ENCODE data around the gene EFR3B. TPM values are rescaled to one million over a fixed set of nuclear protein-coding genes. Genes with fewer than 3 reads are reported as not detected.
"Not testable (repeated sequence)": the region's sequence is repeated elsewhere in the genome, so short reads cannot be mapped to it uniquely, and the experiment has no call there.

The EFR3B gene
- total RNA-seq, 4 donors from 2014 or later = 0.40 to 1.2 (median 0.65) TPM

GRCh38 chr2:25132299-25132635 lies 90.4 kb downstream of the EFR3B start:
- peak in 1 of 3 donors; percentile 34 for DNase-seq
- H3K4me1 ChIP-seq = peaks cover 0 to 9% (median 3%) of the 10 kb centered on the region in 4 donors
- no peaks in the 10 kb centered on the region for H3K27me3 ChIP-seq
- no peaks in the 10 kb centered on the region for H3K36me3 ChIP-seq
- no peak overlapping the region for H3K27ac ChIP-seq
- peak overlapping the region in 2 of 4 donors; percentile 27 to 36 for H3K4me3 ChIP-seq
- TF ChIP-seq POLR2A (IDR thresholded peaks at IDR 0.05) = no peak
- no peak for TF ChIP-seq CTCF (IDR thresholded peaks at IDR 0.05)
- H3K9me3 ChIP-seq = no peaks in the 10 kb centered on the region

- TF ChIP-seq POLR2A (IDR thresholded peaks at IDR 0.05) = no peak
- H3K27ac ChIP-seq = no peak overlapping the region
- H3K4me3 ChIP-seq = no peak overlapping the region
- no peak for DNase-seq
- H3K36me3 ChIP-seq = no peaks in the 10 kb centered on the region
- no peaks in the 10 kb centered on the region for H3K9me3 ChIP-seq
- H3K27me3 ChIP-seq = no peaks in the 10 kb centered on the region
- H3K4me1 ChIP-seq = peaks cover 0 to 9% (median 3%) of the 10 kb centered on the region in 4 donors
Measured at GRCh38 chr2:25132693-25133092, 90.8 kb downstream of the EFR3B start.

GRCh38 chr2:25140535-25140934 lies 98.7 kb downstream of the EFR3B start:
- H3K27me3 ChIP-seq, H3K36me3 ChIP-seq, H3K4me3 ChIP-seq, H3K4me1 ChIP-seq, H3K9me3 ChIP-seq, H3K27ac ChIP-seq, DNase-seq: not testable (repeated sequence)

GRCh38 chr2:25141120-25141519 lies 99.2 kb downstream of the EFR3B start:
- Histone ChIP-seq H3K9me3 (no peaks in the 10 kb centered on the region), H3K36me3 (no peaks in the 10 kb centered on the region), H3K27me3 (no peaks in the 10 kb centered on the region), H3K27ac (no peak overlapping the region), H3K4me3 (no peak overlapping the region), H3K4me1 (no peaks in the 10 kb centered on the region)
- TF ChIP-seq POLR2A (IDR thresholded peaks at IDR 0.05) (no peak), CTCF (IDR thresholded peaks at IDR 0.05) (no peak)
- no peak for DNase-seq

GRCh38 chr2:25145803-25146202 lies 103.9 kb downstream of the EFR3B start:
- Histone ChIP-seq H3K27me3 (no peaks in the 10 kb centered on the region), H3K9me3 (no peaks in the 10 kb centered on the region), H3K4me3 (no peak overlapping the region), H3K36me3 (no peaks in the 10 kb centered on the region), H3K4me1 (no peaks in the 10 kb centered on the region), H3K27ac (no peak overlapping the region)
- DNase-seq = no peak
- TF ChIP-seq CTCF (IDR thresholded peaks at IDR 0.05) (no peak), POLR2A (IDR thresholded peaks at IDR 0.05) (no peak)

GRCh38 chr2:25146896-25147295 lies 105.0 kb downstream of the EFR3B start:
- TF ChIP-seq CTCF (IDR thresholded peaks at IDR 0.05) (no peak), POLR2A (IDR thresholded peaks at IDR 0.05) (no peak)
- Histone ChIP-seq H3K36me3 (no peaks in the 10 kb centered on the region), H3K4me3 (no peak overlapping the region), H3K9me3 (no peaks in the 10 kb centered on the region), H3K4me1 (no peaks in the 10 kb centered on the region), H3K27me3 (no peaks in the 10 kb centered on the region), H3K27ac (no peak overlapping the region)
- no peak for DNase-seq

GRCh38 chr2:25149646-25150045 lies 107.8 kb downstream of the EFR3B start:
- Histone ChIP-seq H3K27ac (no peak overlapping the region), H3K27me3 (no peaks in the 10 kb centered on the region), H3K9me3 (no peaks in the 10 kb centered on the region), H3K36me3 (no peaks in the 10 kb centered on the region), H3K4me1 (no peaks in the 10 kb centered on the region), H3K4me3 (no peak overlapping the region)
- DNase-seq = peak in 1 of 3 donors; percentile 21
- no peak for TF ChIP-seq CTCF (IDR thresholded peaks at IDR 0.05)
- no peak for TF ChIP-seq POLR2A (IDR thresholded peaks at IDR 0.05)

GRCh38 chr2:25150993-25151392 lies 109.1 kb downstream of the EFR3B start:
- H3K27me3 ChIP-seq, H3K9me3 ChIP-seq, DNase-seq, H3K4me1 ChIP-seq, H3K36me3 ChIP-seq, H3K4me3 ChIP-seq, H3K27ac ChIP-seq: not testable (repeated sequence)
